Hindlimb muscle (tissue), 1 donor: ENCODE measurements around the gene DDX5. TPM values are rescaled to one million over a fixed set of nuclear protein-coding genes. Genes with fewer than 3 reads are reported as not detected.

Source experiments
- polyA plus RNA-seq: library from polyadenylated mRNA; unstranded; fragments of 120-200 nt; gene quantifications from one replicate; pipeline ENCODE4 v1.2.1, GENCODE V29; 2013; ENCODE audit not compliant: insufficient read length

Gene DDX5
- polyA plus RNA-seq, 1 donor: 372 TPM

Other genes with a start within 250 kb of the DDX5 start
- 21.6 TPM for gene TEX2, start 243.0 kb downstream of the DDX5 start, polyA plus RNA-seq
- 162 TPM for gene PECAM1, start 115.4 kb downstream of the DDX5 start, polyA plus RNA-seq
- 6.9 TPM for gene MILR1, start 57.2 kb downstream of the DDX5 start, polyA plus RNA-seq
- 27.9 TPM for gene POLG2, start 9.2 kb downstream of the DDX5 start, polyA plus RNA-seq
- 52.9 TPM for gene CEP95, start 688 bp upstream of the DDX5 start, polyA plus RNA-seq
- gene SMURF2, start 156.0 kb upstream of the DDX5 start, polyA plus RNA-seq: 21.6 TPM